ENCODE measurements around the gene PCSK9. TPM values are rescaled to one million over a fixed set of nuclear protein-coding genes. Genes with fewer than 3 reads are reported as not detected.

Gene PCSK9
- total RNA-seq, 1 experiment from 2014 or later: 38.9 TPM

- Histone ChIP-seq H3K9me3 (ENCODE audit: low read depth, low read length, poor library complexity, severe bottlenecking) (no peaks in the 10 kb centered on the region), H3K27ac (ENCODE audit: low read depth, low read length, poor library complexity, severe bottlenecking) (no peak overlapping the region), H3K4me1 (ENCODE audit: insufficient read depth, low read length, poor library complexity, severe bottlenecking) (peaks cover 8% of the 10 kb centered on the region), H3K4me3 (ENCODE audit: low read depth, low read length, poor library complexity, severe bottlenecking) (no peak overlapping the region), H3K27me3 (replicated peaks; ENCODE audit: insufficient read depth, low read depth, low read length, poor library complexity) (peaks cover 4% of the 10 kb centered on the region), H3K36me3 (ENCODE audit: insufficient read depth, low read length, poor library complexity, severe bottlenecking) (no peaks in the 10 kb centered on the region)
- DNase-seq (ENCODE audit: low spot score): no peak
- BruUV-seq (replicated peaks): no TSS peak
- ChIA-PET CTCF (no interaction called here), POLR2A (ENCODE audit: low non-redundant PET) (no interaction called here)
- intact Hi-C loops (cut with micrococcal nuclease; ENCODE audit: unreplicated experiment): no loop called here
- TF ChIP-seq EZH2 (IDR thresholded peaks at IDR 0.05; ENCODE audit: borderline replicate concordance, low read depth, low read length, poor library complexity, severe bottlenecking) (no peak), CTCF (conservative IDR thresholded peaks at IDR 0.05; ENCODE audit: low read depth, low read length) (no peak)
Measured at GRCh38 chr1:54991939-54992338, 47.4 kb upstream of the PCSK9 start.

- Histone ChIP-seq H3K4me3 (ENCODE audit: low read depth, low read length, poor library complexity, severe bottlenecking) (no peak overlapping the region), H3K9me3 (ENCODE audit: low read depth, low read length, poor library complexity, severe bottlenecking) (no peaks in the 10 kb centered on the region), H3K4me1 (ENCODE audit: insufficient read depth, low read length, poor library complexity, severe bottlenecking) (peaks cover 8% of the 10 kb centered on the region), H3K36me3 (ENCODE audit: insufficient read depth, low read length, poor library complexity, severe bottlenecking) (no peaks in the 10 kb centered on the region), H3K27ac (ENCODE audit: low read depth, low read length, poor library complexity, severe bottlenecking) (no peak overlapping the region), H3K27me3 (replicated peaks; ENCODE audit: insufficient read depth, low read depth, low read length, poor library complexity) (peaks cover 11% of the 10 kb centered on the region)
- intact Hi-C loops (cut with micrococcal nuclease; ENCODE audit: unreplicated experiment): no loop called here
- DNase-seq (ENCODE audit: low spot score): no peak
- BruUV-seq (replicated peaks): no TSS peak
- ChIA-PET POLR2A (ENCODE audit: low non-redundant PET) (no interaction called here), CTCF (no interaction called here)
- TF ChIP-seq EZH2 (IDR thresholded peaks at IDR 0.05; ENCODE audit: borderline replicate concordance, low read depth, low read length, poor library complexity, severe bottlenecking): no peak
- no peak for TF ChIP-seq CTCF (conservative IDR thresholded peaks at IDR 0.05; ENCODE audit: low read depth, low read length)
Measured at GRCh38 chr1:54993140-54993539, 46.2 kb upstream of the PCSK9 start.

- no peak overlapping the region for H3K27ac ChIP-seq (ENCODE audit: low read depth, low read length, poor library complexity, severe bottlenecking)
- no peak for DNase-seq (ENCODE audit: low spot score)
- POLR2A ChIA-PET (ENCODE audit: low non-redundant PET): no interaction called here
- CTCF ChIA-PET: interaction anchor here (3.2 kb wide), 1 partner anchor 49 kb away, joined by 28 read pairs; no protein-coding TSS in a partner anchor
- peaks cover 11% of the 10 kb centered on the region for H3K27me3 ChIP-seq (replicated peaks; ENCODE audit: insufficient read depth, low read depth, low read length, poor library complexity)
- intact Hi-C loops (cut with micrococcal nuclease; ENCODE audit: unreplicated experiment): no loop called here
- no peak overlapping the region for H3K4me3 ChIP-seq (ENCODE audit: low read depth, low read length, poor library complexity, severe bottlenecking)
- TF ChIP-seq EZH2 (IDR thresholded peaks at IDR 0.05; ENCODE audit: borderline replicate concordance, low read depth, low read length, poor library complexity, severe bottlenecking) (no peak), CTCF (conservative IDR thresholded peaks at IDR 0.05; ENCODE audit: low read depth, low read length) (no peak)
- peaks cover 8% of the 10 kb centered on the region for H3K4me1 ChIP-seq (ENCODE audit: insufficient read depth, low read length, poor library complexity, severe bottlenecking)
- H3K9me3 ChIP-seq (ENCODE audit: low read depth, low read length, poor library complexity, severe bottlenecking): no peaks in the 10 kb centered on the region
- no peaks in the 10 kb centered on the region for H3K36me3 ChIP-seq (ENCODE audit: insufficient read depth, low read length, poor library complexity, severe bottlenecking)
- BruUV-seq (replicated peaks): no TSS peak
Measured at GRCh38 chr1:54994355-54994990, 44.9 kb upstream of the PCSK9 start.

All from A673 (cell line).